Smooth muscle cell (in vitro differentiated cells): ENCODE data around the gene TMEM51. TPM values are rescaled to one million over a fixed set of nuclear protein-coding genes. Genes with fewer than 3 reads are reported as not detected.

Source experiments
- DNase-seq: peaks from one replicate; lab custom pipeline; 2025; ENCODE audit not compliant: unreplicated experiment; lab: John Stamatoyannopoulos, UW
- H2AFZ ChIP-seq: fragments of 200-600 bp; sonication (generic); 2 replicates; pipeline ENCODE4 v1.6.0; 2016; ENCODE audit warnings: antibody characterized with exemption, low read depth, mild to moderate bottlenecking
- H3F3A ChIP-seq: fragments of 200-600 bp; sonication (generic); 2 replicates; pipeline ENCODE4 v1.6.0; 2017; ENCODE audit warnings: antibody characterized with exemption, low read depth
- H3K27ac ChIP-seq: fragments of 200-600 bp; sonication (generic); 2 replicates; pipeline ENCODE4 v1.5.1; 2016; ENCODE audit warnings: low read depth, mild to moderate bottlenecking
- H3K27me3 ChIP-seq: fragments of 200-600 bp; sonication (generic); 2 replicates; pipeline ENCODE4 v1.6.1; 2016; ENCODE audit warnings: low read depth, mild to moderate bottlenecking
- H3K36me3 ChIP-seq: fragments of 200-600 bp; sonication (generic); 2 replicates; pipeline ENCODE4 v1.5.1; 2016; ENCODE audit warnings: low read depth
- H3K4me1 ChIP-seq: fragments of 200-600 bp; sonication (generic); 2 replicates; pipeline ENCODE4 v1.5.1; 2016; ENCODE audit warnings: low read depth
- H3K4me2 ChIP-seq: fragments of 200-600 bp; sonication (generic); 2 replicates; pipeline ENCODE4 v1.6.0; 2016; ENCODE audit warnings: mild to moderate bottlenecking
- H3K4me3 ChIP-seq: fragments of 200-600 bp; sonication (generic); 2 replicates; pipeline ENCODE4 v1.5.1; 2016; ENCODE audit warnings: mild to moderate bottlenecking
- H3K79me2 ChIP-seq: fragments of 200-600 bp; sonication (generic); 2 replicates; pipeline ENCODE4 v1.6.0; 2016; ENCODE audit warnings: low read depth, mild to moderate bottlenecking
- H3K9ac ChIP-seq: fragments of 200-600 bp; sonication (generic); 2 replicates; pipeline ENCODE4 v1.6.0; 2016; ENCODE audit warnings: low read depth
- H3K9me3 ChIP-seq: fragments of 200-600 bp; sonication (generic); replicated peaks from 2 replicates; pipeline ENCODE4 v1.5.1; 2016; ENCODE audit warnings: low read depth
- H4K20me1 ChIP-seq: fragments of 200-600 bp; sonication (generic); 2 replicates; pipeline ENCODE4 v1.6.0; 2016; ENCODE audit warnings: low read depth
- WGBS: methylation state at CpG from one replicate; pipeline ENCODE4 v1.1.7; 2016; ENCODE audit warnings: low lambda C conversion rate; 5-methylcytosine and 5-hydroxymethylcytosine counted together
- polyA plus RNA-seq: library from polyadenylated mRNA; unstranded; fragments of >200 nt; fragmentation: Nextera tagmentation; extraction: Ambion mirVana; gene quantifications from 2 replicates; pipeline ENCODE4 v1.2.1, GENCODE V29; 2016
- total RNA-seq: library from RNA; depleted of rRNA; stranded (reverse); fragments of >200 nt; gene quantifications from 2 replicates; pipeline ENCODE4 v1.2.3, GENCODE V29; 2014
- TF ChIP-seq, protein P1 (sequence below): fragments of 200-600 bp; sonication (generic); IDR thresholded peaks from 2 replicates; pipeline ENCODE4 v1.5.1; 2017; ENCODE audit warnings: borderline replicate concordance, mild to moderate bottlenecking, antibody characterized with exemption; ENCODE audit not compliant: insufficient read depth, poor library complexity, severe bottlenecking

TMEM51 gene
- total and polyA plus RNA-seq, 2 experiments from 2014 or later, result 9.8 to 10.4 TPM

DNA sequence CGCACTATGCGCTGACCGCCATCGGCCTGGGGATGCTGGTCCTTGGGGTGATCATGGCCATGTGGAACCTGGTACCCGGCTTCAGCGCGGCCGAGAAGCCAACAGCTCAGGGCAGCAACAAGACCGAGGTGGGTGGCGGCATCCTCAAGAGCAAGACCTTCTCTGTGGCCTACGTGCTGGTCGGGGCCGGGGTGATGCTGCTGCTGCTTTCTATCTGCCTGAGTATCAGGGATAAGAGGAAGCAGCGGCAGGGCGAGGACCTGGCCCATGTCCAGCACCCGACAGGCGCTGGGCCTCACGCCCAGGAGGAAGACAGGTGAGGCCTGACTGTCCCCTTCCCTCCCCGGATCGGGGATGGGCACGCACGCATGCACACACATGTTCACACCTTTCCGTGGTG, 61.6 kb downstream of the TMEM51 start:
- Histone ChIP-seq H3K4me1 (peaks cover 30% of the 10 kb centered on the region), H3K9me3 (no peaks in the 10 kb centered on the region), H3K4me2 (peak overlapping the region; percentile 75), H4K20me1 (peaks cover 9% of the 10 kb centered on the region), H2AFZ (peak overlapping the region; percentile 32), H3K4me3 (no peak overlapping the region), H3K36me3 (no peaks in the 10 kb centered on the region), H3K27me3 (no peaks in the 10 kb centered on the region), H3K9ac (no peak overlapping the region), H3K79me2 (no peaks in the 10 kb centered on the region), H3F3A (peaks cover 10% of the 10 kb centered on the region), H3K27ac (peak overlapping the region; percentile 46)
- 98% methylated on average over 23 of the region's 23 CpGs for WGBS
- DNase-seq, result no peak
- TF ChIP-seq, protein P1, sequence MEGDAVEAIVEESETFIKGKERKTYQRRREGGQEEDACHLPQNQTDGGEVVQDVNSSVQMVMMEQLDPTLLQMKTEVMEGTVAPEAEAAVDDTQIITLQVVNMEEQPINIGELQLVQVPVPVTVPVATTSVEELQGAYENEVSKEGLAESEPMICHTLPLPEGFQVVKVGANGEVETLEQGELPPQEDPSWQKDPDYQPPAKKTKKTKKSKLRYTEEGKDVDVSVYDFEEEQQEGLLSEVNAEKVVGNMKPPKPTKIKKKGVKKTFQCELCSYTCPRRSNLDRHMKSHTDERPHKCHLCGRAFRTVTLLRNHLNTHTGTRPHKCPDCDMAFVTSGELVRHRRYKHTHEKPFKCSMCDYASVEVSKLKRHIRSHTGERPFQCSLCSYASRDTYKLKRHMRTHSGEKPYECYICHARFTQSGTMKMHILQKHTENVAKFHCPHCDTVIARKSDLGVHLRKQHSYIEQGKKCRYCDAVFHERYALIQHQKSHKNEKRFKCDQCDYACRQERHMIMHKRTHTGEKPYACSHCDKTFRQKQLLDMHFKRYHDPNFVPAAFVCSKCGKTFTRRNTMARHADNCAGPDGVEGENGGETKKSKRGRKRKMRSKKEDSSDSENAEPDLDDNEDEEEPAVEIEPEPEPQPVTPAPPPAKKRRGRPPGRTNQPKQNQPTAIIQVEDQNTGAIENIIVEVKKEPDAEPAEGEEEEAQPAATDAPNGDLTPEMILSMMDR, result no peak

DNA sequence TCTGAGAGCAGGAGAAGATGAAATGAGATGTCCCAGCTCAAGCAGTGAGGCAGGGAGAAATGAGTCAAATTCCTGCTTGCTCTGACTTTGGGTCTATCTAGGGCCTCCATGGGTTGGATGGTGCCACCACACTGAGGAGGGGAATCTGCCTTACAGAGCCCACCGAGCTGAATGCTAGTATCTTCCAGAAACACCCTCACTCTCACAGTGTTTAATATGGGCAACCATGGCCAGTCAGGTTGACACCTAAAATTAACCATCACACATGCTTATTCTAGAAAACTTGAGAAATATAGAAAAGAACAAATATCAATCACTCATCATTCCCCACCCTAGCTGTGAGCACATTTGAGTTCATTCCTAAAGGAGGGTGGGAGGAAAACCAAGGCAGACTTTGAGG, 64.1 kb downstream of the TMEM51 start:
- Histone ChIP-seq H3K36me3 (no peaks in the 10 kb centered on the region), H3K4me3 (no peak overlapping the region), H2AFZ (no peak overlapping the region), H3K4me1 (peaks cover 28% of the 10 kb centered on the region), H3K9ac (no peak overlapping the region), H3K79me2 (no peaks in the 10 kb centered on the region), H4K20me1 (peaks cover 7% of the 10 kb centered on the region), H3K27me3 (no peaks in the 10 kb centered on the region), H3K9me3 (no peaks in the 10 kb centered on the region), H3K27ac (no peak overlapping the region), H3F3A (peaks cover 7% of the 10 kb centered on the region), H3K4me2 (no peak overlapping the region)
- DNase-seq, result no peak
- TF ChIP-seq, protein P1, result no peak
- WGBS, result 94% methylated on average over 1 of the region's 1 CpG

DNA sequence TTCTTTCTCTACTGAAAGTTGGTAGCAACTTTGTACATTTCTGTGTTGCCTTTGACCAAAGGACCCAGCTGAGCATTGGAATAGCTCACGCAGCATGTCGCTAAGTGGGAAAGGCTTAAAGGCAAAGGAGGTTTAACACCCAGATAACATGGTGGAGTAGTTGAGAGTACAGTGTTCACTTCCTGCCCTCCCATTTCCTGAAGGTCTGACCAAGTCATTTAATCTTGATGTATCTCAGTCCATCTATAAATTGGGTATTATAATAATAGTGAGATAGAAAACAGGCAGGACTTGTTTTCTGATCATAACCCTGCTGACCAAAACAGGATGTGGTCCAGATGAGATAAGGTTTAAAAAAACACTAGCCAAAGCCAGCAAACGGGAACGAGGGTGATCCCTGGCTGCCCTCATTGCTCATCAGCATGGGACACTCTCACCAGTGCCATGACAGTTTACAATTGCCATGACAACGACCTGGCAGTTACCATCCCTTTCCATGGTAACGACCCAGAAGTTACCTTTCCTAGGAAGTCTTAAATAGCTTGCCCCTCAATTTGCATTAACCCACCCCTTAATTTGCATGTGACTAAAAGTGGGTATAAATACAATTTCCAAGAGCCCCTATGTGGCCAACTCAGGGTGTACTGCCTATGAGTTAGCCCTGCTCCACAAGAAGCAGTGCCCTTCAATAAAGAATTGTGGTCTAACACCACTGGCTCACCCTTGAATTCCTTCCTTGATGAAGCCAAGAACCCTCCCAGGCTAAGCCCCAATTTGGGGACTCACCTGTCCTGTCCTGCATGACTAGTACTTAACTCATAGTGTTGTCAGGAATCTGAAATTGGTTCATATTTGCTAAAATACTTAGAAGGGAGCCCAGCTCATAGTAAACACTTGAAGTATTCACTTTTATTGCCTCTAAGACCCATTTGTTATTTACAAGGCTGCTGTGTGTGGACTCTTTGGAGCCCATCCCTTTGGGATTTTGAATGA, 65.0 kb downstream of the TMEM51 start:
- Histone ChIP-seq H4K20me1 (no peaks in the 10 kb centered on the region), H2AFZ (no peak overlapping the region), H3K27me3 (no peaks in the 10 kb centered on the region), H3K79me2 (no peaks in the 10 kb centered on the region), H3K4me1 (peaks cover 19% of the 10 kb centered on the region), H3K36me3 (no peaks in the 10 kb centered on the region), H3K27ac (no peak overlapping the region), H3F3A (no peaks in the 10 kb centered on the region), H3K9ac (no peak overlapping the region), H3K9me3 (no peaks in the 10 kb centered on the region), H3K4me2 (no peak overlapping the region), H3K4me3 (no peak overlapping the region)
- 49% methylated on average over 6 of the region's 6 CpGs for WGBS
- DNase-seq, result no peak
- TF ChIP-seq, protein P1, result no peak
